Measurements from ENCODE around the gene ZNF598. TPM values are rescaled to one million over a fixed set of nuclear protein-coding genes. Genes with fewer than 3 reads are reported as not detected.

ZNF598 gene
- total and polyA plus RNA-seq, 2 of the 13 experiments (the other 11 are each of a cell fraction or from before 2014, with no cell fraction given), result 13.5 to 14.2 TPM

GRCh38 chr16:2047330-2048115 is 37.9 kb upstream of the ZNF598 start, which contains the start of the genes NTHL1 and TSC2 (continued):
- no peak for TF ChIP-seq HOMEZ (CRISPR knock-in tag; IDR thresholded peaks at IDR 0.05; ENCODE audit: low read depth)
- no peak for TF ChIP-seq SRSF4 (IDR thresholded peaks at IDR 0.05; ENCODE audit: low read depth, low read length, poor library complexity, severe bottlenecking)
- TF ChIP-seq NFYC (CRISPR knock-in tag; IDR thresholded peaks at IDR 0.05), result peak; percentile 55
- no peak for TF ChIP-seq POGZ (CRISPR knock-in tag; IDR thresholded peaks at IDR 0.05)
- no peak for TF ChIP-seq ZNF850 (CRISPR knock-in tag; conservative IDR thresholded peaks at IDR 0.05)
- no peak; the same call in 1 of the 2 replicates for TF ChIP-seq SNAPC2 (CRISPR knock-in tag; IDR thresholded peaks at IDR 0.05)
- TF ChIP-seq ZNF652 (CRISPR knock-in tag; IDR thresholded peaks at IDR 0.05; ENCODE audit: borderline replicate concordance, low read depth), result no peak
- peak; percentile 88; the same call in 1 of the 2 replicates for TF ChIP-seq MIER3 (CRISPR knock-in tag; IDR thresholded peaks at IDR 0.05; ENCODE audit: borderline replicate concordance)
- no peak; the same call in none of the 2 replicates for TF ChIP-seq NR0B2 (CRISPR knock-in tag; IDR thresholded peaks at IDR 0.05)
- peak; percentile 72; the same call in 1 of the 2 replicates for TF ChIP-seq SNAPC5 (CRISPR knock-in tag; IDR thresholded peaks at IDR 0.05; ENCODE audit: borderline replicate concordance)
- no peak for TF ChIP-seq RORA (CRISPR knock-in tag; IDR thresholded peaks at IDR 0.05)
- 0 out of 2 replicates have a peak, but pooled peaks have one; percentile 19 for TF ChIP-seq PAX8 (CRISPR knock-in tag; IDR thresholded peaks at IDR 0.05; ENCODE audit: borderline replicate concordance)
- peak; percentile 73 for TF ChIP-seq ZNF784 (CRISPR knock-in tag; IDR thresholded peaks at IDR 0.05; ENCODE audit: borderline replicate concordance)
- no peak for TF ChIP-seq MAZ (IDR thresholded peaks at IDR 0.05; ENCODE audit: borderline replicate concordance, low read depth, low read length)
- TF ChIP-seq MAZ (CRISPR knock-in tag; IDR thresholded peaks at IDR 0.05; ENCODE audit: low read depth), result peak; percentile 67; the same call in 1 of the 2 replicates
- no peak for TF ChIP-seq ZFP1 (CRISPR knock-in tag; IDR thresholded peaks at IDR 0.05)
- TF ChIP-seq RFXANK (CRISPR knock-in tag; IDR thresholded peaks at IDR 0.05), result no peak
- TF ChIP-seq PAF1 (CRISPR knock-in tag; IDR thresholded peaks at IDR 0.05), result no peak
- peak; percentile 81; the same call in 1 of the 2 replicates for TF ChIP-seq KDM5B (CRISPR knock-in tag; IDR thresholded peaks at IDR 0.05; ENCODE audit: borderline replicate concordance)
- TF ChIP-seq GPN1 (CRISPR knock-in tag; IDR thresholded peaks at IDR 0.05; ENCODE audit: borderline replicate concordance), result no peak
- no peak for TF ChIP-seq BCL6 (CRISPR knock-in tag; IDR thresholded peaks at IDR 0.05)
- 0 out of 2 replicates have a peak, but pooled peaks have one; percentile 36 for TF ChIP-seq ZMYM2 (CRISPR knock-in tag; IDR thresholded peaks at IDR 0.05)
- TF ChIP-seq ZNF496 (CRISPR knock-in tag; IDR thresholded peaks at IDR 0.05; ENCODE audit: insufficient replicate concordance), result no peak
- peak; percentile 40; the same call in 1 of the 2 replicates for TF ChIP-seq ZNF12 (CRISPR knock-in tag; IDR thresholded peaks at IDR 0.05)
- TF ChIP-seq MTA1 (CRISPR knock-in tag; IDR thresholded peaks at IDR 0.05; ENCODE audit: borderline replicate concordance), result no peak
- no peak for TF ChIP-seq ZFYVE20 (CRISPR knock-in tag; IDR thresholded peaks at IDR 0.05; ENCODE audit: borderline replicate concordance, low read depth)

All from HepG2 (cell line).